Stimulated activated CD4-positive, alpha-beta T cell treated with anti-CD3 and anti-CD28 coated beads, TNF-alpha, amount 100 ng/mL, for 24 hours (primary cell): ENCODE data around the gene FBXW9.
"Not testable (repeated sequence)": the region's sequence is repeated elsewhere in the genome, so short reads cannot be mapped to it uniquely, and the experiment has no call there.

ENCODE experiments used
- DNase-seq, 3 experiments: peaks; one replicate each; pipeline ENCODE4 v3.0.0-alpha.2; 2020; ENCODE audit warnings: low read depth in 3 of 3

FBXW9 gene

DNA sequence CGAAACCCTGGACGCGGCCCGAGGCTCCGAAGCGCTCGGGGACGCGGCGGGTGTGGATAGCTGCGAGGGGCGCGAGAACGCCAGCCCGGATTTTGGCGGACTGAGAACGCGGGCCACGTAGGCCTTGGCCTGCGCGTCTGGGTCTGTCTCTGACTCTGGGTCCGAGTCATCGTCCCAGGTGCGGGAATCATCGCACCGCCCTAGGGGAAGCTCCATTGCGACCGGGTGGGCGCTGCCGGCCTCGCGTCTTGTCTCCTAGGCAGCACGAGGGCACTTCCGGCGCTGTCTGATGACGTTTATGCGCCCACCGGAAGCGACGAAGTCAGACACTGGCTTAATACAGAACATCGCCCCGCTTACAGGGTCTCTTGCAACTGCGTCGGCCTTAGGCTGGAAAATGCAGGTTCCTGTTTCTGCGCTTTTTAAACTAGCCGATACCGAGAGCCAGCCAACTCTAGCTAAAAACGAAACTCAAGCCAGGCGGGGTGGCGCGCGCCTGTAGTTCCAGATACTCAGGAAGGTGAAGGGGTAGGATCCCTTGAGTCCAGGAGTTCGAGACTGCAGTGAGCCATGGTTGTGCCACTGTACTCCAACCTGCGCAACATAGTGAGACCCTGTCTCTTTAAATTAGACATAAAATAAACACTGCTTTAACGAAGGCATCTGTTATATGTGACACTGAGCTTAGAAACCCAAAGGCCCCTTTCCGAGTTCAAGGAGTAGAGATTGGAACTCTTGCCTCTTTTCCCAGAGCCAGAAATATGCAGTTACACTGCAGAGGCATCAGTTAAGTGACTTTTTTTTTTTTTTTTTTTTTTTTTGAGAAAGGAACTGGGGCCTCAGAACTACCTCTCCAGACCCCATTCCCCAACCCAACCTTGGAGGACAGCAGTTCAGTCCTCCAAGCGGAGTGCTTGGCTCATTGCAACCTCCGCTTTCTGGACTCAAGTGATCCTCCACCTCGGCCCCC, at the start of gene FBXW9:
FBXW9 (minus strand) TSS at position 266 of the 970 bp plus-strand sequence; CDS start at position 216, 50 bp downstream.
- DNase-seq: peak; percentile 95 to 97 (median 97)

DNA sequence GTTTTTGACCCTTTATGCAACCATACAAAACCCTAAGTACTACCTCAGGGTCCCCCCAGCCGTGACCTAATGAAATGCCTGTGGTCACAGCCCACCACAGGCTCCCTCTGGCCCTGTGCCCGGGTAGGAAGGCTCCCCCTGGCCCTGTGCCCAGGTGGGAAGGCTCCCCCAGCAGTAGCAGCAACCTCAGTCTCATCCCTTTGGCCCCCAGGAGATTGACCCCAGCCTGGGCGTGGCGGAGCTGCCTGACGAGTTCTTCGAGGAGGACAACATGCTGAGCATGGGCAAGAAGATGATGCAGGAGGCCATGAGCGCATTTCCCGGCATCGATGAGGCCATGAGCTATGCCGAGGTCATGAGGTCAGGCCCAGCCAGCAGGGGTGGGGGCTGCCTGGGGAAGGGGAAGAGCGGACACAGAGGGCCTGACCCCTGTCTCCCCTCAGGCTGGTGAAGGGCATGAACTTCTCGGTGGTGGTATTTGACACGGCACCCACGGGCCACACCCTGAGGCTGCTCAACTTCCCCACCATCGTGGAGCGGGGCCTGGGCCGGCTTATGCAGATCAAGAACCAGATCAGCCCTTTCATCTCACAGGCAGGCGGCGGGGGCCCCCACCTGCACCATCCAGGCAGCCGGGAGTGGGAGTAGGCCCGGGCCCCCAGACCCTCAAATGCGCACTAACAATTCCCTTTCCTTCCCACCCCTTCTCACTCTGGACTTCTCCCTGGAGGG, 48.9 kb upstream of the FBXW9 start:
- no peak for DNase-seq

DNA sequence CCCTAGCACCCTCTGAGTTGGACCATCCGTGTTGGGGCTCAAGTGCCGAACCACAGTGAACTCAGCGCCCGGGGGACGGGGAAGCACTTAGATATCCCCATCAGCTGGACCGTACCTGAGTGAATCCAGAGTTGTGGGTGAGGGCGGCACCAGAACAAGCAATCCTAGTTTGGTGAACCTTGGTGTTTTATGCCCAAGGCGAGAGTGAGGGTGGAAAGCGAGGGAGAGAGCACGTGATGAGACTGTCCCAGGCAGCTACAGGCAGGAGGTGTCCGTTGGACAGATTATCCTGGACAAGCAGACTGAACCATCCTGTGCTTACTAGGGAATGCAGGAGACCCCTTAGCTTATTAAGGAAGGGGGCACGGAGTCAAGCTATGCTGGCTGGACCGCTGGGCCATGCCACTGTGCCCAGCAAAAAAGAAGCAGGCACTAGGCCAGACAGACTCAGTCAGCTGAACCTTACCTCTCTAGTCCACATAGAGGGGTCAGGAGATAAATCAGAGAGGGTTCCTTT, 41.5 kb upstream of the FBXW9 start:
- DNase-seq: no peak

DNA sequence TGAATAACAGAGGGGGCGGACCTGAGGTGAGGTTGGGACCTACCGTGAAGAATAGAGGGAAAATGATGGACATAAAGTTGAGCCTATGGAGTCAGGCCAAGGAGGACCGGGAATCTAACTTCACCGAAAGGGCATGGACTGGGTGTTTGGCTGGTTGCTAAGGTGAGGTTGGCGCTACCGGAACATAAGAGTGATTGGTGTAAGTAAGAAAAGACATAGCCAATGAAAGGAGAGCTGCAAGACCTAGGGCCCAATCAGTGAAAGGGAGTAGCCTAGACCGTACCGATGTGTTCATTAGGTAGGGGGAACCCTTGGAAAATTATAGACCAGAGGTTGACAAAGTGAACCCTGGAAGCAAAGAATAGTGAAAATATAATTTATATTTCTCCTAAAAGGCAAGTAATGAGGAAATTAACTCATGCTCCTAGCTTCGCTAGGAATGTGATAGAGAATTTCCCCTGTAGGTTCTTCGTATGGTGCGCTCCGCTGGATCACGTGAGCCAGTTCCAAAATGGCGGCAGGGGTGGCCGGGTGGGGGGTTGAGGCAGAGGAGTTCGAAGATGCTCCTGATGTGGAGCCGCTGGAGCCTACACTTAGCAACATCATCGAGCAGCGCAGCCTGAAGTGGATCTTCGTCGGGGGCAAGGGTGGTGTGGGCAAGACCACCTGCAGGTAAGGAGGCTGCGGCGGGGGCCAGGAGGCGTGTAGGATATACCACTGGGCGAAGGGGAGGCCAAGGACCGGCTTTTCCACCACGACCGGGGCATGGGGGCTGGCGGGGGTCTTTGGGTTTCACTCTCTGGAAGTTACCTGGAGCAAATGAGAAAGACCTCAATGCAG, 40.8 kb upstream of the FBXW9 start, which contains the start of gene GET3:
GET3 (plus strand) TSS at position 503 of the 840 bp plus-strand sequence; CDS start at position 512, 9 bp downstream.
- peak; percentile 58 to 76 (median 65) for DNase-seq

DNA sequence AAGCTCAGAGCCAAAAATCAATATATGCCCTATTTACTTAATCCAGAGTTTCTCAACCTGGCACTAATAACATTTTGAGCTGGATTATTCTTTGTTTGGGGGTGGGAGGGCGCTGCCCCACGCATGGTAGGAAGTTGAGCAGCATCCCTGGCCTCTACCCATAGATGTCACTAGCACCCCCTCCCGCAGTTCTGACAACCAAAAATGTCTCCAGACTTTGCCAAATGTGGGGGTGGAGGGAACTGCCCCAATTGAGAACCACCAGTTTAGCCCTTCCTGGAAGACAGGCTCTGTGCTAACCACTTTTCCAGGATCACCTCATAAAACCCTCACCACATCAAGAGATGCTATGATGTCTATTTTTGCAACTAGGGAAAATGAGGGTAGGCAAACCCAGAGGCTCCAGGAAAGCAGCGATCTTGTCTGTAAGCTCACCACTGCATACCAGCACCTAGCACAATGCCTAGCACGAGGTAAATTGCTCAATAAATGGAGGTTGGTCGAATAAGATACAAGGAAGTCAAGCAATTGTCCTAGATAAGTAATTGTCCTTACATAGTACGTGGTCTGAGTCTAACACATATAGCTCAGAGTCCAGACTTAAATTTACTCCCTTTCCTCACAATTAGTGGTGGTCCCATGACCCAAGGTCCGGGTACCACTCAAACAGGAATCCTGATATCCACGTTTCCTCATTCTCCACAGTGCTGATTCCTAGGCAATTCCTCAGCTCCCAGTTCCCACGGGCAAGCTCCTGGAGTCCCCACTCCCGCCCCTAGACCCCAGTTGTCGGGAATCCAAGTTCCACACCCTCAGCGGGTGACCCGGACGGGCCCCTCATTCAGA, 37.2 kb upstream of the FBXW9 start:
- peak in 2 of 3 experiments; percentile 44 to 59 for DNase-seq

DNA sequence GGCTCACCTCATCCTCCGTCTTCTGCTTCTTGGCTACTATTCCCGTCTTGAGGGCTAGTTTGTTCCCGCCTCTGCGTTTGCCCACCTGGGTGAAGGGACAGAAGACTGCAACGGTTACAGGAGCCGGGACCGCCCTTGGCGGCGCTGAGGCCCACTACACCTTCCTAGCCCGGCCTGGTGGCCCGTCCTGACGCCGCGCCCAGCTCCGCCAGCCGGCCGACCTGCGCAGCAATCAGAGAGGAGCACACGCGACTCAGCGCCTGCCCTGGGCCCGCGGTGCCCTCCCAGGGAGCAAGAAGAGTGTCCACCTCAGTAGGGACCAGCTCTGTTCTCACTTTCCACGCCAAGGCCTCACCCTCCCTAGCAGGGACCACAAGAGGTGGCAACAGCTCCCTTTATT, 34.9 kb upstream of the FBXW9 start:
- DNase-seq: no peak

DNA sequence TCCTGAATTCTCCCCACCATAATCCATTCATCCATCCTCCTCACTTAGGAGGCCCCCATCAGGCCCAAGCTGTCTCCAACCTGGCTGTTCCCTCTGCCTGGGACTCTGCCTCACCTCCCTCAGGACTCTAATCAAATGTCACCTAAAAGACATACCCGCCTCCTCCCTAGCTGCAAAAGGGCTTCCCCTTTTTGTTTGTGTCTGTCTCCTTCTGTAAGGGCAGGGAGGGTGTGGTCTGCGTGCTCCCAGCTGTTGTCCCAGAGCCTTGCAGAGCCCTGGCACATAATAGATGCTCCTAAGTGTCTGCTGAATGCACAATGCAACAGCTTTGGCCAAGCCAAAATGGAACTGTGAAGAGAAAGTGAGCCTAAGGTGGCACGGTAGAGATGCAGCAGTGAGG, 33.6 kb upstream of the FBXW9 start:
- no peak for DNase-seq

DNA sequence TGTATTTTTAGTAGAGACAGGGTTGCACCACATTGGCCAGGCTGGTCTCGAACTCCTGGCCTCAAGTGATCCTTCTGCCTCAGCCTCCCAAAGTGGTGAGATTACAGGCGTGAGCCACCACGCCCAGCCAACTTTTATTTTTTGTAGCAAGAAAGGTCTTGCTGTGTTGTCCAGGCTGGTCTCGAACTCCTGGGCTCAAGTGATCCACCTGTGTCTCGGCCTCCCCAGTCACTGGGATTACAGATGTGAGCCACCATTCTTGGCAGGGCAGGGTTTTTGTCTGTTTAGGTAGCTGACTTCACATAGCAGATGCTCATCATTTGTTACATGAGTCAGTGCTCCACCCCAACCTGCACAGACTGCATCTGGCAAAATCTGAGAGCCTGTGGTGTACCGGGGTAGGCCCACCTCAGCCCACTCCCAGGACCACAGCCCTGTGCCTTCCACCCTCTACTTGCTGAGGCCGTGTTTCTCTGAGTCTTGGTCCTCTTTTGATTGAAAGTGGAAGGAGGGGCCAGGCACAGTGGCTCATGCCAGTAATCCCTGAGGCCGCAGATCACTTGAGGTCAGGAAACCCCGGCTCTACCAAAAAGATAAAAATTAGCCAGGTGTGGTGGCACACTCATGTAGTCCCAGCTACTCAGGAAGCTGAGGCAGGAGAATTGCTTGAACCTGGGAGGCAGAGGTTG, 31.5 kb upstream of the FBXW9 start:
- no peak for DNase-seq

DNA sequence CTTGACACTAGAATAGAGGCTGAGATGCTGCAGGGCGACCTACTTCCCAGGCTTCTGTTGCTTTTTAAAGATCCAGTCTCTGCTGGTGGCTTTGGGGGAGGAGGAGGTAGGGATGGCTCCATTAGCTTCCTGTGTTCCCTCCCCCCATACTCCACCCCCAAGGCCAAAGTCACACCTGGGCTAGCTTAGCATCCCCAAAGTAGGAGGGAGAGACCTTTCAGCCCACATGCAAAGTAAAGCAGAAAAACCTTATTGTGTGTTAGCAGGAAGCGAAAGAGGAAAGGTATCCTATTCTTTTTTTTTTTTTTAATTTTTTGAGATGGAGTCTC, 30.5 kb upstream of the FBXW9 start:
- DNase-seq: no peak

DNA sequence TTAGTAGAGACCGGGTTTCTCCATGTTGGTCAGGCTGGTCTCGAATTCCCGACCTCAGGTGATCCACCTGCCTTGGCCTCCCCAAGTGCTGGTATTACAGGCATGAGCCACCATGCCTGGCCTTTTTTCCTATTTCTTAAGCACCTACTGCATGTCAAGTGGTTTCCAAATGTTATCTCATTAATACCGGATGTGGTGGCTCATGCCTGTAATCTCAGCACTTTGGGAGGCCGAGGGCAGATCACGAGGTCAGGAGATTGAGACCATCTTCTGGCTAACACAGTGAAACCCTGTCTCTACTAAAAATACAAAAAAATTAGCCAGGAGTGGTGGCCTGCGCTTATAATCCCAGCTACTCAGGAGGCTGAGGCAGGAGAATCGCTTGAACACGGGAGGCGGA, 29.2 kb upstream of the FBXW9 start:
- DNase-seq: not testable (repeated sequence)

DNA sequence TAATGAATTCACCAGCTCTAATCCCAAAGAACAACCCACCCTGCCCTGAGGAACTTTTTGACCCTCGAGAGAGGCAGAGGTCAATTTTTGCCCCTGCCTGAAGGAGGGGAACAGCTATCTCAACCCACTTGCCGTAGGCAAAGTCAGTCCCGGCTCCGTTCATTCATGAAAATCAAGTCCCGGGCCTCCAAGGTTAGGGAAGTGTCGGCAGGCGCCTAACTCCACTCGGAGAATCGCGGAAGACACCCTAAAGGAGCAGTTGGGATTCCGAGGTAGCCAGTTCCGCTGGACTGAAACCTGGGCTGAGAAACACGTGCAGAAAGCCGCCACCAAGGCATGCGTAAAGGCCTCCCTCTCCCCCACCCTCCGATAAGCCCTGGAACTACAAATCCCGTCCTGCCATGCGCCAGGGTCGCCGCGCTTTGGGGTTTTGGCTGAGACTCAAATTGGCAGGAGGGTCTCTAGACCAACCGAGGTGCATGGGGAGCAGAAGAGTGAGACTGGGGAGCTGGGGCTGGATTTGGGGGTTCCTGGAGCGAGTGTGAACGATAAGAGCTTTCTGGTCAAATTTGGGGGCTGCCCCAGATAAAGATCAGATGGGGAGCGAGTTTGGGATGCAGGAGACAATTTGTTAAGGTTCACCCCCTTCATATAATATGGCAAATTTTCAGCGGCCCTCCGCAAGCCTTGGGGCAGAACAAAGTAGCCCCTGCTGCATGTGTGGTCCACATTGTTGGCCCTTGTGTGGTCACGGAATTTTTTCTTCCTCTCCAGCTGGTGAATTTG, 27.4 kb upstream of the FBXW9 start, which contains the start of gene TNPO2:
TNPO2 (minus strand) TSS at position 292 of the 786 bp plus-strand sequence. CDS start 2,955 bp downstream, outside the sequence.
- DNase-seq: peak; percentile 62 to 77 (median 66)

DNA sequence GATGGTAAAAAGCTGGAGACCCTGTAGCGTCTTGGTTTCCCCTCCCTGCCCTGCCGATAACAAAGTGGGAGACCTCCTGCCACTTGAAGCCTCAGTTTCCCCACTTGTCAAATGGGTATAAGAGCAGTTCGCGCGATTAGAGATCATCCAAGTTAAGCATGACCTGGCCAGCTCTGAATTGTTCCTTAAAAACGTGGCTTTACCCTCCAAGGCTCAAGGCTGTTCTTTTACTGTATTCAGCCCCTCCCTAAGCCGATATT, 26.9 kb upstream of the FBXW9 start:
- no peak for DNase-seq

DNA sequence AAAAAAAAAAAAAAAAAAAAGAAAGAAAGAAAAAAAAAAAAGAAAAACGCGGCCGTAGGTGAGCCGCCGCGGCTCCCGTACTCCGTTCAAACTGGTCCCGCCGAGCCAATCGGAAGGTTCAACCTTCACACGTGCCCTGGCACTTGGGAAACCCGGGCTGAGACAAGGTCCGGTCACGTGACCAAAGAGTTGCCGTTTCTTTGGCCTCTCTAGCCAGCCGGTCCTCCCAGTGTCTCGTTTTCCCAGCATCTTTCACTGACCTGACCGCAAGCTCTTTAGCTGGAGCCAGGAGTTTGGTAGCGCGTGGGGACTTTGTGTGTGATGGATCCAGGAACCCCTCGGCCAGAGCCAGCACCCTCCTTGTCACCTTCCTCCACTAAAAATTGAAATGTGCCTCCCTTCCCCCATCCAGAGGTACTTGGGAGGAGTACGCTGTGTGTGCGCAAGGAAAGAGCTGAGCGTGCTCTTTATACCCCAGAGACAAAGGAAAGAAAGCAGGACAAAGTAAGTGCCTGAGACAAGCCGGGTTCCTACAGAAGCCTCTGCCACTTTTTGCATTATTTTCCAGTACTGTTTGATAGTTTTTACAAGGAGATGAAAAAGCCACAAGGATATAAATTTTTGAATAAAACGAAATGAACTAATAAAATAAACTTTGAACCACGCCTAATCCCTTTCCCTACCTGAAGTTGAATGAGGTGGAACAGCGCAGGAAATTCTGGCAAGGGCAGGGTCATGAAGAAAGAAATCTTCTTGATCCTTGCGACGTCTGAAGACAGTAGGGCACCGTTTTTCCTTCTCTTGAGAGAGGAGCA, 26.3 kb upstream of the FBXW9 start:
- peak; percentile 87 to 93 (median 90) for DNase-seq

DNA sequence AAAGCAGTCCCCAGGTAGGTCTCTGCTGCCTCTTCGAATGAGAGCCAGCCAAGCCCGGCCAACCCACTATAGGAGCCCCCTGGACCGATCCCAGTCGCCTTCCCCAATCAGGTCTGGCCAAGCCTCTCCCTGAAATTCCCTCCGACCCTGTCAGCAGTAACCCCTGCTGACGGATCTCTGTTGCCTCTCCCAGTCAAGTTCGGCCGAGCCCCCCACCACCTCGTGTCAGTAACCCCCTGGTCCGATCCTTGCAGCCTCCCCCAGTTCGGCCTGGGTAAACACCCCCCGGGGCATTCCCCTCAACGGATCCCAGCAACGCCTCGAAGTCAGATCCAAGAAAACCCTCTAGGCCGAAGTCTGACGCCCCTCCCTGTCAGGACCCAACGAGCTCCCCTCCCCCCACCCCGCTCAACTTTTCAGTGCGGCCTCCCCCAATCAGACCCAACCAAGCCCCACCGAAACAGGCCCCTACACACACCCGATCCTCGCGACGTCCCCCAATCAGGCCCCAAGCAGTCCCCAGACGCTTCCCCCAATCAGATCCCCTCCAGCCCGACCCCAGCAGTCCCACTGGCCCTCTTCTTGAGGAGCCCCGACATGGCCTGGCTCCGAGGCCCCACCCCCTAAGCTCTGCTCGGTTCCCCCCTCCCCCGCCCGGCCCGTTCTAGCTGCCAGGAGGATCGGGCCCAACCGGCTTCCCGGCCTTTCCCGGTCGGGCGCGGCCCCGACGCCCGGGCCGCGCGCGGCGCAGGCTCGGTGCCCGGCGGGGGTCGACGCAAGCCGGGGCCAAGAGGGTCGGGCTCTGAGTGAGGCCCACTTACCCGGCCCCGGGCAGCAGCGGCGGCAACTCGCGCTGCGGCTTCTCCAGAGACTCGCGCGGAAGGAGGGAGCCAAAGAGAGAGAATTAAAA, 25.5 kb upstream of the FBXW9 start:
- DNase-seq: peak in 1 of 3 experiments; percentile 42

DNA sequence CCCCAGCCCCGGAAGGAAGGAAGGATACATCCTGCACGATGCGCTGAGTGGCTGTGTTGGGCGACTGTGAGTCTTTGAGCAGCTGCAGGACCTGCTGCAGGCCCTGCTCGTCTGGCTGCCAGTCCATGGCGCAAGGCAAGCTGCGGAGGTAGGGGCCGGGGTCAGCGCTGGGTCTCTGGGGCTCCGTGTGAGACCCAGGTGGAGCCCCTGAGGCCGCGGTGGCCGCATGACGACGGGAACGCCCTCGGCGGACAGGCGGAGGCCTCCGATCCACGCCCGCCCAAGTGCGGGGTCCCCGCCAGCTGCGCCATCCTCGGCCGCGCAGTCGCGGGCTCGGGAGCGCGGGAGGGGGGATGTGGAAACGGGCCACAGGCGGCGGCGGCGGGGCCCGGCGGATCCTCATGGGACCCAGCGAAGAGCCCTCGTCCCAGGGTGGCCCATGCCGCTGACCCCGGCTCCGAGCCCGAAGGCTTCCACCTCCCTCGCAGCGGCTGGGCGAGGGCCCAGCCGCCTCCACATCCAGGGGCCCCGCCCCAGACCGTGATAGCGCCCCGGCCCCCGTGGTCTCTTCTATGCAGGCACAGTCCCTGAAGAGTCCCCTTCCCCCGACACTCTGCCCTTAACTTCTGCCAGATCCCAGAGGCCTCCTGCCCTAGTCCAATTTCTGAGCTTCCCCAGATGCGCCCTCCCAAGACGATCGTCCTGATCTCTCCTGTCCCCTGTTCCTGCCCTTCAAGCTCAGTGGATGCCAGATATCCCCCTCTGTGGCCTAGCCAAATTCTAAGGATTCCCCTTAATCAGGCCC, 24.6 kb upstream of the FBXW9 start:
- DNase-seq: no peak

DNA sequence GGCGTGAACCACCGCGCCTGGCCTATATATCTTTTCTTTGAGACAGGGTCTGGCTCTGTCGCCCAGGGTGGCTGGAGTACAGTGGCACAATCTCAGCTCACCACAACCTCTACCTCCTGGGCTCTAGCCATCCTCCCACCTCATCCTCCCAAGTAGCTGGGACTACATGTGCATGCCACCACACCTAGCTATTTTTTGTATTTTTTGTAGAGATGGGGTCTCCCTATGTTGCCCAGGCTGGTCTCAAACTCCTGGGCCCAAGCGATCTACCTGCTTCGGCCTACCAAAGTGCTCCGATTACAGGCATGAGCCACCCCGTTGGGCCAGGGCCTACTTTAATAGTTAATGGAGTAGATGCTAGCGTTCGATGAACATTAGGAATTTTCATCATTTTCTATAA, 23.9 kb upstream of the FBXW9 start:
- DNase-seq: no peak

DNA sequence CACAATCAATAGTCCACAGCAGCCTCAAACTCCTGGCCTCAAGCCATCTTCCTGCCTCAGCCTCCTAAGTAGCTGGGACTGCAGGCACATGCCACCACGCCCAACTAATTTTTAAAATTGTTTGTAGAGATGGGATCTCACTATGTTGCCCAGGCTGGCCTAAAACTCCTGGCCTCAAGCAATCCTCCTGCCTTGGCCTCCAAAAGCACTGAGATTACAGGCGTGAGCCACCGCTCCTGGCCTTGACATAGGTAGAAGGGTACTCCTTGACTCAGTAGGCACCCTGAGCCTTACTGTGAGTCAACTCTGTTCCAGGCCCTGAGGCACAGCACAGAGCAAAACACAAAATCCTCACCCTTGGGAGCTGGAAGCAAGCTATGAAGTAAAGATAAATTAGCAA, 19.5 kb upstream of the FBXW9 start:
- no peak for DNase-seq
